HG03342 (cell line): ENCODE results near the gene ADCY1.
A peak's percentile ranks its signal among the peaks of the same experiment; 100 is the strongest.
"Not testable (repeated sequence)": the region's sequence is repeated elsewhere in the genome, so short reads cannot be mapped to it uniquely, and the experiment has no call there.

Source experiments
- ATAC-seq: cut with Tn5 transposase; IDR thresholded peaks from one replicate; pipeline ENCODE4 v1.9.1; 2021; ENCODE audit warnings: mild to moderate bottlenecking, moderate library complexity; ENCODE audit not compliant: unreplicated experiment

The ADCY1 gene

GRCh38 chr7:45726883-45727282 is 152.7 kb downstream of the ADCY1 start:
- no peak for ATAC-seq

GRCh38 chr7:45731692-45732443 is 157.7 kb downstream of the ADCY1 start:
- not testable (repeated sequence) for ATAC-seq

GRCh38 chr7:45738920-45739319 is 164.8 kb downstream of the ADCY1 start:
- ATAC-seq = not testable (repeated sequence)

GRCh38 chr7:45740573-45740972 is 166.4 kb downstream of the ADCY1 start:
- ATAC-seq = not testable (repeated sequence)

- ATAC-seq = not testable (repeated sequence)
Observed at GRCh38 chr7:45748976-45749375, 174.8 kb downstream of the ADCY1 start.

GRCh38 chr7:45751352-45751751 is 177.2 kb downstream of the ADCY1 start:
- ATAC-seq = not testable (repeated sequence)

- ATAC-seq = not testable (repeated sequence)
Observed at GRCh38 chr7:45756333-45756732, 182.2 kb downstream of the ADCY1 start.

GRCh38 chr7:45756757-45757156 is 182.6 kb downstream of the ADCY1 start:
- not testable (repeated sequence) for ATAC-seq

- not testable (repeated sequence) for ATAC-seq
Observed at GRCh38 chr7:45759464-45759863, 185.3 kb downstream of the ADCY1 start.

GRCh38 chr7:45761545-45762205 is 187.5 kb downstream of the ADCY1 start:
- ATAC-seq = not testable (repeated sequence)

GRCh38 chr7:45762225-45762994 is 188.2 kb downstream of the ADCY1 start:
- not testable (repeated sequence) for ATAC-seq

- ATAC-seq = peak; percentile 100
Observed at GRCh38 chr7:45768516-45769394, 194.6 kb downstream of the ADCY1 start.

- ATAC-seq = not testable (repeated sequence)
Observed at GRCh38 chr7:45769626-45770025, 195.5 kb downstream of the ADCY1 start.
